Activated CD8-positive, alpha-beta memory T cell treated with anti-CD3 and anti-CD28 coated beads, Interleukin-2, amount 50 U/mL, for 1 hour (primary cell): ENCODE data around the gene DRAM2.

Experiments used
- DNase-seq: peaks from one replicate; pipeline ENCODE4 v3.0.0-alpha.2; 2020; ENCODE audit errors: extremely low read depth

The DRAM2 gene

DNA sequence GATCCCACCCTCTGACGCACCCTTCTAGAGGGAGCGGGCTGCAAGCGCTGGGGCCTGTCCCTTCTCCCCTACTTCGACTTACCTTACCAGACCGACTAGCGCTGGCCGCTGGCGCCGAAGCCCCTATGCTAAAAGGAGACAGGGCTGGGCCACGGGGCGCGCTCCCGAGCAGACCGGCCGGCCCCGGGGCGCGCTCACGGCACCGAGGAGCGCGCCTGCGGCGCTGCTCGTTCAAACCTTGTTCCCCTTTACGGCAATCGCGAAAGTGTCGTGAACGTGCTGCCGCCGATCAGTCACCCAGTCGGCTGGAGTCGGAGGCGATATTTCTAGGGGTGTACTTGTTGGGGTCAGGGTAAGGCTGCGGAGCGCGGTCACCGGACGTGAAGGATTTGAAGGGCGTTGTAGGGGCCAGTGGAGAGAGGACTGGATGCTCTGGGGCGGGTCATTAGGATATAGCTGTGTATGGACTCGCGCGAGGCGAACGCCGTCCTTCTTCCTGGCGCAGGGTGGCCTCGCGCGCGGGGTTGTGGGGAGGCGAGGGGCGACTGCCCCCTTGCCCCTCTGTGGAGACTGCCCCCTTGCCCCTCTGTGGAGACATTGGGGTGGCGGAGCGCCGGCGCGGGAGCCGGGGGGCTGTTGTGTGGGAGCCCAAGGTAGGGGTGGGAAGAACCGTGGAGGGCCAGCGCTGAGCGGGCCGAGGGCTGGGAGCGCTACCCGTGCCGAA lies at the start of gene DRAM2, which contains the start of gene CEPT1:
Gene DRAM2, minus strand, starts transcription at position 138 of the 724 bp plus-strand sequence. CDS start 8,539 bp downstream, outside the sequence.
Gene CEPT1, plus strand, starts transcription at position 268 of the 724 bp plus-strand sequence. CDS start 7,492 bp downstream, outside the sequence.
- peak; percentile 78 for DNase-seq

DNA sequence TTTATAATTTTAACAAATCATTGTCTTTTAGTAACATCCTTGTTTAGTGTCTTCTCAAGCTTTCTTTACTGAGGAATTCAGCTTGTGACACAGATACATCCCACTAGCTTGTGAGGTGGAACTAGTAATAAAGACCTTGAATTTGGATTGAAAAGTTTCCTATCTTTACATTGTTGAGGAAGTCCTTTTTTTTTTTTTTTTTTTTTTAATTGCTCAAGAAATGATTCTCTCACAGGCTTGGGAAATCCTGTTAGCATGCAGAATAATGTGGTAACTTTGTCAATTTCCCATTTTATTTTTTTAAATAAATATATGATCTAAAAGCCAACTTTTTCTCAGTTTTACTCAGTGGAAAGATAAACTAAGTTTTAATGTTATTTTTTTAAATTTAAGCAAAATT lies 44.8 kb upstream of the DRAM2 start:
- no peak for DNase-seq

DNA sequence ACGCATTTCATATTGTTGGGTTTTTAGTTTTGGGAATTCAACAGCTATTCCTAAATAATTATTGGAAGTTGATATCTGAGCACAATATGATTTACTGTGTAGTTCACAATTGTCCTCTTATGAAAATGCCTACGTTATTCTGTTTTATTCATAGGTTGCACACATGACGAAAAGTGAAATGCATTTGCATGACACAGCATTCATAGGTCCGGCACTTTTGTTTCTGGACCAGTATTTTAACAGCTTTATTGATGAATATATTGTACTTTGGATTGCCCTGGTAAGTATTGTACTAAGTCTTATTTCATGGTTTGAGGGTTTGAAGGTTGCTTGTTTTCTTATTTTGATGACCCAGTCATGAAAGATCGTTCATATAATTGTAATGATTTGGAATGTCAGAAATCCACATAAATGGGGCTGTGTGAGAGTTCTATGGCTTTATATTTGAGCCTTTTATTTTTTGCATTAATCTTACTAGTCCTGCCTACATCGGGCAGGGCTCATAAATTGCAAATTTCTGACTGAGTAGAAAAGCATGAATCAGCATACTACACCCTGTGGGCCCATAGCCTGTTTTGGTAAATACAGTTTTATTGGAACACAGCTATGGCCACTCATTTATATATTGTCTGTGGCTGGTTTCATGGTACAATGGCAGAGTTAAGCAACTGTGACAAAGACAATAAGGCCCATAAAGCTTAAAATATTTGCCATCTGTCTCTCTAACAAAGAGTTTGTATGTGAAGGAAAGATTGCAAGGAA lies 43.6 kb upstream of the DRAM2 start:
- DNase-seq: no peak

DNA sequence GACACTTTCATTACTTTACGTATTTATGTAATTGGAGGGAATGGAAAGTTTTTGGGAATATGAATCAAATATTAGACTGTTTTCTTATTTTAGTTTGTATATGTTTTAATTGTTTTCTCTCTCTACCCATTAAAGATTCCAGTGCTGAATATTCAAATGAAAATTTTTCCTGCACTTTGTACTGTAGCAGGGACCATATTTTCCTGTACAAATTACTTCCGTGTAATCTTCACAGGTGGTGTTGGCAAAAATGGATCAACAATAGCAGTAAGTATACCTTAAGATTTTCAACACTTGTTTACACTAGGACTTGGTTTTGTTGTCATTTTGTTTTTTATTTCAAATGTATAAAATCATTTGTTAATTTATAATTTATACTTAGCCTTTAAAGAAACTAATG lies 42.2 kb upstream of the DRAM2 start:
- no peak for DNase-seq

DNA sequence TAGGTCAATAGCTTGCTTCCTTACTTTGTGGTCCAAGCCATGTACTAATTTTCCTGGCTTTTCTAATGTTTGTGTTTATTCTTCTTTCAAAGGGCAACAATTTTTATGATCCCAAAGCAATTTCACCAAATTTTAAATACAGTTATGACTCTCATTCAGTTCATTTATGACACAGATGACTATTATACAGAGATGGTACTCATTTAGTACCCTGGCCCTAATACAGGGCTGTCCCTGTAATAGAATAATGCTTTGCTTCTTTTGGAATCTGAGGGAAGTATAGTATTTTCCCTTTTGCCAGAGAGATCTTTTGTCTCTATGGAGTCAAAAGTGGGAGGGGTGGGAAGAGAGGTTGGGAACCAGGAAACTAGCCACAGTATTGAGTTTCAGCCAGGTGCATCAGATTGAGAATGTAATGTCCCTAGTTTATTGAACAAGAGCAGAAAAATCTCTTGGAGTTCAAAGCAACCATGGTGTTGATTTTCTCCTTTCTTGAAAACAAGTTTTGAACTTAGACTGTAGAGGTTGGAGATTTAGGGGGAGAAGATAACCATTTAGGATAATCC lies 40.2 kb upstream of the DRAM2 start:
- no peak for DNase-seq

DNA sequence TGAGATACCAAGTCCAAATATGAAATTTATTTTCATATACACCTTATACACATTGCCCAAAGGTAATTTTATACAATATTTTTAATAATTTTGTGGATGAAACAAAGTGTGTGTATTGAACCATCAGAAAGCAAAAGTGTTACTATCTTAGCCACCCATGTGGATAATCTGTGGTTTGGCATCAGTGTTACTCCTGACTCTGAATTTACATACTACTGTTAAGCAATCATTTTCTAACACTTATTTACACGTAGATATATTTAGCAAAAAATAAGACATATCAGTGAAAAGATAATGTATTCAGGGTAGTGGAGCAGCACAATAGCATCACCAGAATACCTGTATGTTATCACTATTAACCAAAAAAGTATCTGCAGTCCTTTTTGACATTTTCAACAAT lies 36.8 kb upstream of the DRAM2 start:
- no peak for DNase-seq

DNA sequence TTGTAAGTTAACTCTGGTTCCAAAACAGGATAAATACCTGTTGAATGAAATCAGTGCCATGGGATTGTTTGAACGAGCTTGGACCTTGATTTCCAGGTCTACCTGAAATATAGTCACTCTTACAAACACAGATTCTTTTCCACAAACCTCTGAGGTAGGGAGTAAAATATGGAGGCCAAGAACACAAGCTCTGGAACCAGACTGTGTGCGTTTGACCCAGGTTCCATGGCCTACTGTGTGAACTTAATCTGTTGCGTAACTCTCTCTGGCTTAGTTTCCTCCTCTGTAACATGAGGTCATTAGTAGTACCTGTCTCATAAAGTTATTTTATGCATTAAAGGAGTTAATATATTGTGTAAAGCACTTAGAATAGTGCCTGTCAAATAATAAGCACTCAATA lies 35.5 kb upstream of the DRAM2 start:
- DNase-seq: no peak

DNA sequence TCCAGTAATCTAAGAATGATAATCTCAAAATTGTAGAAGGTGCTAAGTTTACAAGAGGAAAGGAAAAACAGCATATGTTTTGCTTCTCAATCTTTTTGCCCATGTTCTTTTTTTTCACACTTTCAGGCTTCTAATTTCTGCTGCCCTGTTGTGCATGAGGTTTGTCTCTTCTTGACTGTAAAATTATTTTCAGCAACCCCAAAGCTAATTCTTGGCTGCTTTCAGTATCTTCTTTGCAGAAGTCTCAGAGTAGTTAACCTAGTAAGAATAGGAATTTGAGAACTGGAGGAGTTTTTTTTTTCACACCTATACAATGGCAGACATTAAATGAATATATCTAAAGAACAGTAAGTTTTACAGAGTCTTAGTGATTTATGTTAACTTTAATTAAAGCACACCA lies 34.2 kb upstream of the DRAM2 start:
- no peak for DNase-seq

DNA sequence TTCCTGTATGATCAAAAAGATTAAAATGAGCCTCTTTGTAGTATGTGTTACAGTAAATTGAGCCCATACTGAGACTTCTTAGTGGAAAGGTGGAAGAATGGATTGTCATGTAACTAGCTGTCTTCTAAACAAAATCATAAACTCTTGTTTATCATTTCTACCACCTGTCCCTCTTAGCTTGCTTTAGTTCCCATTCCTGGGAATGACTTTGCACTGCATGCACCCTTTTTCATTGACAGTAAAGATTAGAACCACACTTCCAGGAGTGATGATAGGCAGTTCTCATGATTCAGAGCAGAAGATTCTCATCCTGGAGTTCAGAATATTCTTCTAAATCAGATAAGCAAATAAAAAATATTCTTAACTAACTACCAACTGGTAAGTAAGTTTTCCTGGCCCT lies 32.6 kb upstream of the DRAM2 start:
- DNase-seq: no peak

DNA sequence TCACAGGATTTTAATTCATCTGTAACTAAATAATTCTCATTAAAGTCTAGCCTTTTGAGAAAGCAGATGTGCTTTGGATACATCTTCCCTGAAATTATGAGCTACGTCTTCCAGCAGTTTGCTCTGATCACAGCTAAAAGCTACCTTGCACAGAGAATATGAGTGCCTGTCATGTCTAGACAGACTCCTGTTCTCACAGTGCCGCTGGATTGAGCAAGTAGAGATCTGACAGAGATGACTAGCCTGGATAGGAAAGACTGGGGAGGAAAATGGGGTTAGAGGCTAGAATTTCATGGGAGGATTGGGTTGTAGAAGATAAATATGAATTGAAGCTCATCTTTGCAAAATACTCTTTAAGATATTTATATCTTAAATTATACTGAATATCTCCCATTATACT lies 24.3 kb upstream of the DRAM2 start:
- no peak for DNase-seq

DNA sequence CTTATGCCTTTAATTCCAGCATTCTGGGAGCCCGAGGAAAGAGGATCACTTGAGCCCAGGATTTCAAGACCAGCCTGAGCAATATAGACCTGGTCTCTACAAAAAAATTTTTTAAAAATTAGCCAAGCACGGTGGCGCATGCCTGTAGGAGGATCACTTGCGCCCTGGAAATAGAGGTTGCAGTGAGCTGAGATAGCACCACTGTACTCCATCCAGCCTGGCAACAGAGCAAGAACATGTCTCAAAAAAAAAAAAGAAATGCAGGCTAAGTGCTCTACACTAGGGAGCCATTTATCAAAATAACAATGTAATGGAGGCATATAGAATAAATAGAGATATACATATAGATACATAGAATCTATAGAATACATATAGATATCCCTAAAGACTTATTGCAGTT lies 23.5 kb upstream of the DRAM2 start:
- no peak for DNase-seq

DNA sequence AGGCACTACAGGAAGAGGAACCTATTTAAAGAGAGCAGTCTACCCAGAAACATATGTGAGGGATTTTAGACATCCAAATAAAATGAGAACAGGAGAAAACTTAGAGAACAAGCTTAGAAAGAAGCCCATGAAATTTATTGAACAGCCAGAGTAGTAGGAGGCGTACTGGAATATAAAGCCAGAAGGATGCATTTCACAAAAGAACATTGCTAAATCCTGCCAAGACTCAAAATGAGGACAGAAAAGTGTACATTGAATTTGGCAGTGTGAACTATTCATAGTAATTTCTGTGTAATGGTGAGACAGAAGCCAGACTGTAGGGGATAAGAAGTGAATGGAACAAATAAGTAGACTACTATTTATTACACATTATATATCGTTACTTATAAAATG lies 22.6 kb upstream of the DRAM2 start:
- DNase-seq: no peak

DNA sequence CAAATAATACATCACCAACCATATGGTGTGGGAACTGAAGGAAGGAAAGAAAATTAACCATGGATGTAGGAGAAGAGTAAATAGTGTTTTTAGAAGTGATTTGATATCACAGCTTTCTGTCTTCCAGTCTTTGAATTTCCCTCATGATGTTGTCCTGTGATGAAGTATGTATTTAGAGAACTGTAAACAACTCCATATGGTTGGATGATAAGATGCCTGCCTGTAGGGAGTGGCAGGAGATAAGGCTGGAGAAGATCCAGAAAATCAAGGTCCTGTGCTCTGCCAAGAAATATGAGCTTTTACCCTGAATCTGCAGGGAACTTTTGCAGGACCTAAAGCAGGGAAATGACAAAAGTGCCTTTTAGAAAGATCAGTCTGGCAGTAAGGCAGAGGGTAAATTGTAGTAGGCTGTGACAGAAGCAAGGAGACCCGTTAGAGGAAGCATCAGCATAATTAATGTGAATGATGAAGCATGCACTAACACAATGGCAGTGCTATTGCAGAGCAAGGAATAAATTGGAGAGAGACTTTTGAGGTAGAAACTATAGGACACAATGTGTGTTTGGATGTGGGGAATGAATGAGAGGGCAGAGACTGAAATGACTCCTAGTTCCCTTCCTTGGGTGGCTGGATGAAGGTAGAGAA lies 22.1 kb upstream of the DRAM2 start:
- DNase-seq: no peak

DNA sequence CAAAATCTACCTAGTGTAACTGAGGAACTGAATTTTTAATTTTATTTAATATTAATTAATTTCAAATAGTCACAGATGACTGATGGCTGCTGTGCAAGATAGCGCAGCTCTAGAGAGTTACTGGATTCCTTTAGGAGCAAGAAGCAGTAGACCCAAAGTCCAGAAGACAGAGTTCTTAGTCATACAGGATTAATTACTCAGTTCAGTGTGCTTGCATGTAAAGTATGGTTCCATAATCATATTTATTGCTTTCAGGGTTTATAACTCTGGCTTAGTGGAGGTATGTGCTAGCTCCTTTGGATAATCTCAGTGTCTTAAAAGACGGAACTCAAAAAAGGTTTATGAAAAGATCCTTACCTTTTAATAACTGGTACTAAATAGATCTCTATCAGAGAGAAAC lies 17.5 kb upstream of the DRAM2 start:
- no peak for DNase-seq

DNA sequence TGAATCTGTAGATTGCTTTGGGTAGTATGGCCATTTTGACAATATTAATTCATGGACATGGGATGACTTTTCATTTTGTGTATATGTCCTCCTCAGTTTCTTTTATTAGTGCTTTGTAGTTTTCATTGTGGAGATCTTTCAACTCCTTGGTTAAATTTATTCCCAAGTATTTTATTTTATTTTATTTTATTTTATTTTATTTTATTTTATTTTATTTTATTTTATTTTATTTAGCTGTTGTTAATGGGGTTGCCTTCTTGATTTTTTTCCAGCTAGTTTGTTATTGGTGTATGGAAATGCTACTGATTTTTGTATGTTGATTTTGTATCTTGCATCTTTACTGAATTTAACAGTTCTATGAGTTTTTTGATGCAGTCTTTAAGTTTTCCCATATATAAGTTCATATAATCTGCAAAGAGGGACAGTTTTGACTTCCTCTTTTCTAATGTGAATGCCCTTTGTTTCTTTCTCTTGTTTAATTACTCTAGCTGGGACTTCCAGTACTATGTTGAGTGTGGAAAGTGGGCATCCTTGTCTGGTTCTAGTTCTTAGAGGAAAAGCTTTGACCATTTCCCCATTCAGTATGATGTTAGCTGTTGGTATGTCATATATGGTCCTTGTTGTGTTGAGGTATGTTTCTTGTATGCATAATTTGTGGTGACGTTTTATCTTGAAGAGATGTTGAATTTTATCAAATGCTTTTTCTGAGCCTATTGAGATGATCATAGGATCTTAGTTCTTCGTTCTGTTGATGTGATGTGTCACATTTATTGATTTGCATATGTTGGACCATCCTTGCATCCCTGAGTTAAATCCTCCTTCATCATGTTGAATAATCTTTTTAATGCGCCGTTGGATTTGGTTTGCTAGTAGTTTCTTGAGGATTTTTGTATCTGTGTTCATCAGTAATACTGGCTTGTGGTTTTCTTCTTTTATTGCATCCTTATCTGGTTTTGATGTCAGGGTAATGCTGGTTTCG lies 14.4 kb upstream of the DRAM2 start:
- DNase-seq: no peak

DNA sequence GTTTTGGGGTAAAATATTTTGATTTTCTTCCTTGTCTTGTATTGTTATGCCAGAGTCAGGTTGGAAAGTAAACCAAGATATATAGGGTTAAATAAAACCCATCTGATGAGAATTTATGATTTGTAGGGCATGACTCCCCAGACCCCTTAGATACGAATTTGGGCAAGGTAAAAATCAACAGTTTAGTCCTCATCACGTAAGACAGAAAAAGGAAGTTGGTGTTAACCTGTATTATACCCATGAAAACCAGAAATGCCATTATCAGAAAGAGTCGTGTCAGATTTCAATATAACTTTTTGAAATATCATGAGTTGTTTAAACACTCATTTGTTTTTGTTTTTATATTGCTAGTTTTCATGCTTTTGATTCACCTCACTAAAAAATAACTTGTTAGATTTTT lies 11.9 kb upstream of the DRAM2 start:
- no peak for DNase-seq

DNA sequence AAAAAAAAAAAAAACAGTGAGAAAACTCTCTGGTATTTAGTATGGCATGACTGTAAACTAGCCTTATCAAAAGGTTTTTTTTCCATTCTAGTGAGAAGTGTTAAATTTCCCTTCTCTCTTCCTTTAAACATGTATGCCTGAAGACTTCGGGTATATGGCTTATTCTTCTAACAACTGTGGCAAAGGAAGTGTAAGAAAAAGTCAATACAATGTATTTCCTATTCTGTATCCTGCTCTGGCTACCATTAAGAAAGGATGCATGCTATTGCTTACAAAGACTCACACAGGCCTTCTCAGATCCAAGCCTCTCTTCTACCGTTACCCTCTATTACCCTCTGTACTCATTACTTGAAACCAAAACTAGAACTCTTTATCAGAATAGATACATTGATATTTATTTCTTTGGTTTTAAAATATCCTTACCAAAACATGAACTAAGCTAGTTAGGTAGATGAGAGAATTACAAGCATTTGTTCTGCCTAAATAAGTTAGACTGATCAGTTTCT lies 8.5 kb upstream of the DRAM2 start:
- DNase-seq: no peak

DNA sequence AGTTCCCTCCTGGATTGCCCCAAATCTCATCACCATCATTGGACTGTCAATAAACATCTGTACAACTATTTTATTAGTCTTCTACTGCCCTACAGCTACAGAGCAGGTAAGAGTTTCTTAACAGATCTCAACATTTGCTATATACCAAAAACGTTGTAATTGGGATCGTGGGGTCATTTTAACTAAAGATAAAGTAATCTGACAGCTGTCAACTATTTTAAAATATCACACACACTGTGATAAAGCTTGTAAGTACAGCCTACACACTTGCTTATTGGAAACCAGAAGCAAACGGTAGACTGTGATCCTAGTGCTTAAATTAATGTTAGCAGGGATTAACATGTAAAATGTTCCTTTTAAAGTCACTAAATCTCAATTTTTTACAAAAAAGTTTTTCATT lies 8.1 kb upstream of the DRAM2 start:
- no peak for DNase-seq

DNA sequence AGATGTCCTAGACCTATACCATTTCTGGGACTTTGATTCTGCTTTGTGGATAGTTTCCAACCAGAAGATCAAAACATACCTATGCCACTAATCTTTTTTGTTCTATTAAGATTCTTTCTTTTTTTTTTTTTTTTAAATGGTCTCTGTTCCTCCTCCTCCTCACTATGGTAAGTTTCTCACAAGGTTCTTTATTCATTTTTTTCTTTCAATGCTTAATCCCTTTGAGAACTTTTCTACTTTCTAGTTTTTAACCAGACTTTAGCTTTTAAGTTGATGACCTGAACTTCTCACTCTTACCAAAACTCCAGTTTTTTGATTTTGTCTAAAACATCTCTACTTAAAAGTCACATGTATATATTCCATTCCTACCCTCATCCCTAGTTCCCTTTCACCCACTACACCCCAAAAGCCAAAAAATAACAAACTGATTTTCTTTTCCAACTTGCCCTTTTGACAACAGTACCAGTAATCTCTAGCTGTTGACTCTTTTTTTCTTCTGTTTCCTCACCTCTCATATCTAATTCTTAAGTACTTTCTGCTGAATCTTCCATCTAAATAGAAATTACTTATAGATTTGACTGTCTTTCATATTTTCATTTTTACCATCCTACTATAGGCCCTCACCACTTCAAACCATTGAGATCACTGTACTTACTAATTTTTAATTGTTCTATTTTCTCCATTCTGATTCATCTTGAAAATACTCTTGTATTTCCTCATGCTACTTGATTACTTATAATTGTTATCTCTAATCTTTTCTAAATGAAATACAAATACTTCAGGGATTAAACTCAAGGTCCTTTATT lies 6.3 kb upstream of the DRAM2 start:
- DNase-seq: no peak

DNA sequence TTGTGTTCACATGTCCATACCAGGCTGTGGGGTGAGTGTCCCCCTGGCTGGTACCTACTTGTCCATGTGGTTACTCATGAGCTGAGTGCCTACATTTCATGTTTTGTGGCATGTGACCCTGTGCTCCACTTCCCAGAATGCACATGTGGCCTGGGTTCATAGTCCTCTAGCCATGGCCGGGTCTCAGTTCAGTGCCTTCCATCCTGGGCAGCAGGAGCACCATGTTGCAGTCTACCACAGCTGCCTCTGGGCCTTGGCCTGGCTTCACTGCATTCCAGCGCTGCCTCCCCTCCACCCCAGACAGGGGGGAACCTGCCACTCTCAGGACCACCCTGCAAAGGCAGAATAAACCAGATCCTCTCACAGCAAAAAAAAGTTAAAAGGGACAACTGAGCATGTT lies 5.6 kb upstream of the DRAM2 start:
- no peak for DNase-seq
